BJ (cell line): Measurements from ENCODE around the gene OXT. TPM values are rescaled to one million over a fixed set of nuclear protein-coding genes. Genes with fewer than 3 reads are reported as not detected.

Experiments
- CTCF ChIA-PET: fragments of 350-600 bp; formaldehyde crosslinking; extraction: SDS; loops from one replicate; lab custom pipeline; 2021; ENCODE audit warnings: antibody characterized with exemption, inconsistent platforms; lab: Yijun Ruan, JAX
- POLR2A ChIA-PET: fragments of 300-600 bp; sonication (Branson Sonifier 250); formaldehyde crosslinking; extraction: SDS; loops from one replicate; lab custom pipeline; 2021; ENCODE audit warnings: antibody characterized with exemption; lab: Charles Lee
- DNase-seq: peaks from one replicate; pipeline ENCODE4 v3.0.0-alpha.2; 2011; ENCODE audit warnings: low read depth
- H3K27me3 ChIP-seq: 2 replicates; pipeline ENCODE4 v1.6.0; 2011; ENCODE audit warnings: low read length; ENCODE audit not compliant: control insufficient read depth, insufficient read depth
- H3K36me3 ChIP-seq: 2 replicates; pipeline ENCODE4 v1.5.1; 2011; ENCODE audit warnings: low read length; ENCODE audit not compliant: control insufficient read depth, insufficient read depth
- H3K4me3 ChIP-seq: 2 replicates; pipeline ENCODE4 v1.5.1; 2011; ENCODE audit warnings: low read depth, mild to moderate bottlenecking, control low read depth, low read length
- polyA plus RNA-seq: library from polyadenylated mRNA; depleted of rRNA; stranded (reverse); fragments of >200 nt; gene quantifications from 2 replicates; pipeline ENCODE4 v1.2.3, GENCODE V29; 2011
- TF ChIP-seq, protein P1 (sequence below): IDR thresholded peaks from 2 replicates; pipeline ENCODE4 v1.5.1; 2011; ENCODE audit warnings: low read depth, mild to moderate bottlenecking, control low read depth, inconsistent platforms, low read length, moderate library complexity; ENCODE audit not compliant: insufficient read depth

OXT gene
- polyA plus RNA-seq, 1 experiment = not detected

DNA sequence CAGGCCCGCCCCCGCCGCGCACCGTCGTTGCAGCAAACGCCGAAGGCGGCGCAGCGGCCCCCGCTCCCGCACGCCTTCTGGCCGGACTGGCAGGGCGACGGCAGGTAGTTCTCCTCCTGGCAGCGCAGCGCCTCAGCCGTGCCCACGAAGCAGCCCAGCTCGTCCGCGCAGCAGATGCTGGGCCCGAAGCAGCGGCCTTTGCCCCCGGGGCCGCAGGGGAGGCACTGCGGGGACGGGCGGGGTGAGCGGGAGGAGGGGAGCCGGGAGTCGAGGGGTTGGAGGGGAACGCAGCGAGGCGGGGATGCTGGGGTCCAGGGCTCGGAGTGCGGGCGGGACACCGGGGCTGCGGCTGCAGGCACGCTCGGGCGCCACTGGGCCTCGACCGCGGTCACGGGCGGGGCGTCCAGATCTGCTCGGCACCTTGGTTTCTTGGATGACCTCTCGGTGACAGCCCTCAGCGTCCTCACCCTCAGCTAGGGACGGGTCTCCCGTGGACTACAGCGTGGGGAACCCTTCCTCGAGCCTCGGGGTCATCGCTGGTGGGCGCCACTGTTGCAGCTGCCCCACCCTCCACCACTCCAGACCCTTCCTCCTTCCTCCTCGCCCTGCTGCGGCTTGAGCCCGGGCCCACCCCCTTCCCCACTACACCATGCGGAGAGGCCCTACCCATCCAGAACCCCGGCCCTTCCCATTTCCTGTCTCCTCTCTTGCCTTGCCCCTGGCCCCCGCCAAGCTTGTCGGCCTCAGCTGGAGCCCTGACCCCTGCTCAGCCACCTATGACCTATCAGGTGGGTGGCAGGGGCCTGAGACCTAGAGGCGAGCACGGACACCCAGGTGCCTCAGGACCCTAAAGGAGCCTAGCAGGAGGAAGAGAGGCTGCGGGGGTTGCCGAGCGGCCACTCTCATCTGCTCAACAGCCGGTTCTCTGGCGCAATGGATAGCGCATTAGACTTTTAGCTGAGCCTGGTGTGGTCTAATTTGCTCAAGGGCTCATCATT, 11.8 kb downstream of the OXT start:
- ChIA-PET POLR2A (no interaction called here), CTCF (interaction anchor here (1.2 kb wide), 1 partner anchor 14 kb away, joined by 3 read pairs; no protein-coding TSS in a partner anchor)
- peaks cover 29% of the 10 kb centered on the region for H3K27me3 ChIP-seq
- TF ChIP-seq, protein P1, sequence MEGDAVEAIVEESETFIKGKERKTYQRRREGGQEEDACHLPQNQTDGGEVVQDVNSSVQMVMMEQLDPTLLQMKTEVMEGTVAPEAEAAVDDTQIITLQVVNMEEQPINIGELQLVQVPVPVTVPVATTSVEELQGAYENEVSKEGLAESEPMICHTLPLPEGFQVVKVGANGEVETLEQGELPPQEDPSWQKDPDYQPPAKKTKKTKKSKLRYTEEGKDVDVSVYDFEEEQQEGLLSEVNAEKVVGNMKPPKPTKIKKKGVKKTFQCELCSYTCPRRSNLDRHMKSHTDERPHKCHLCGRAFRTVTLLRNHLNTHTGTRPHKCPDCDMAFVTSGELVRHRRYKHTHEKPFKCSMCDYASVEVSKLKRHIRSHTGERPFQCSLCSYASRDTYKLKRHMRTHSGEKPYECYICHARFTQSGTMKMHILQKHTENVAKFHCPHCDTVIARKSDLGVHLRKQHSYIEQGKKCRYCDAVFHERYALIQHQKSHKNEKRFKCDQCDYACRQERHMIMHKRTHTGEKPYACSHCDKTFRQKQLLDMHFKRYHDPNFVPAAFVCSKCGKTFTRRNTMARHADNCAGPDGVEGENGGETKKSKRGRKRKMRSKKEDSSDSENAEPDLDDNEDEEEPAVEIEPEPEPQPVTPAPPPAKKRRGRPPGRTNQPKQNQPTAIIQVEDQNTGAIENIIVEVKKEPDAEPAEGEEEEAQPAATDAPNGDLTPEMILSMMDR = no peak
- DNase-seq = no peak
- no peaks in the 10 kb centered on the region for H3K36me3 ChIP-seq
- H3K4me3 ChIP-seq = no peak overlapping the region

DNA sequence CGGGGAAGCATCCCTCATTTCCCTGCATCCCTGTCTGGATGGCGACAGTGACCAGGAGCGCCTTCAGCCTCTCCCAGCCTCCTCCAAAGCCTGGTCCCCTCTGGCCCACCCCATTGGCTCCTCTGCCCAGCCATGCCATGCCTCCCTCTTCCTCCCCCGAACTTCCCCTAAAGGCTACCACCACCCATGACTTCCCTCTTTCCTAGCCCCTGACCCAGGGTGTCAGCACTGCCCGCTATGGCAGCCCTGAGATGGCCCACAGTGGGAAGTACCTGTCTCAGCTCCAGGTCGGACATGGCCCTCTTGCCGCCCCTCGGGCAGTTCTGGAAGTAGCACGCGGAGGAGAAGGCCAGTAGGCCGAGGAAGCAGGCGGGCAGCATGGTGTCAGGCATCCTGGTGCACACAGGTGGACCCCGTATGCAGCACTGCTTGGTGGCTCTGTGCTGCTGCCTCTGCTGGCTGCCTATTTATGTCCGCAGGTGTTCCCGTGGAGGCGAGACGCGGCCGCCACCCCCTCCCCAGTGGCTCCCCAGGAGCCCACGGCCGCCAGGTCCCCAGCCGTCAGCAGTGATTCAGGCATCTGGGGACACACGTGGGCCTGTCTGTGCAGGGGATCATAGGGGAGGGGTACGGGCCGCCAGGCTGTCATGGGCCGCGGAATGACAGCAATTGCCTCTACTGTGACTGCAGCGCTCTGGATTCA, 13.0 kb downstream of the OXT start, which contains the start of gene AVP:
TSS of gene AVP (minus strand) at position 442 of the 703 bp plus-strand sequence. CDS start at position 392, 50 bp downstream.
- H3K36me3 ChIP-seq = no peaks in the 10 kb centered on the region
- DNase-seq = no peak
- ChIA-PET CTCF (no interaction called here), POLR2A (no interaction called here)
- H3K27me3 ChIP-seq = peaks cover 26% of the 10 kb centered on the region
- no peak within 1 kb of the TSS for H3K4me3 ChIP-seq
- TF ChIP-seq, protein P1 = no peak

DNA sequence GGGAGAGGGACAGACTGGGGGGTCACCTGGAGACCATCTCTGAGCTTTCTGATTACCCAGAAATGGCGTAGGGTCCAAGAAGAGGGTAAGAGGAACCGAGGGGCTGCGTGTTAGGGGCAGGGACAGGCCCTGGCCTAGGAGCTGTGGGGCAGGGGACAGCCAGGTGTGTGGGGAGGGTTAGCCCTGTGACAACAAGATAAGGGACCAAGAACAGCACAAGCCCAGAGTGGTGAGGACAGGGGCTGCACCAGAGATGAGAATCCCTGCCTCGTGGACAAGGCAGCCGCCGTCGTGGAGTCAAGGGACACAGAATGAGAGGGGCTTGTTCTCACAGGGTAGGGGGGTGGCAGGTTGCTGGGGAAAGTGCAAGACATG, 13.6 kb downstream of the OXT start:
- no peaks in the 10 kb centered on the region for H3K36me3 ChIP-seq
- DNase-seq = no peak
- TF ChIP-seq, protein P1 = no peak
- ChIA-PET CTCF (no interaction called here), POLR2A (no interaction called here)
- no peak overlapping the region for H3K4me3 ChIP-seq
- H3K27me3 ChIP-seq = peaks cover 26% of the 10 kb centered on the region

DNA sequence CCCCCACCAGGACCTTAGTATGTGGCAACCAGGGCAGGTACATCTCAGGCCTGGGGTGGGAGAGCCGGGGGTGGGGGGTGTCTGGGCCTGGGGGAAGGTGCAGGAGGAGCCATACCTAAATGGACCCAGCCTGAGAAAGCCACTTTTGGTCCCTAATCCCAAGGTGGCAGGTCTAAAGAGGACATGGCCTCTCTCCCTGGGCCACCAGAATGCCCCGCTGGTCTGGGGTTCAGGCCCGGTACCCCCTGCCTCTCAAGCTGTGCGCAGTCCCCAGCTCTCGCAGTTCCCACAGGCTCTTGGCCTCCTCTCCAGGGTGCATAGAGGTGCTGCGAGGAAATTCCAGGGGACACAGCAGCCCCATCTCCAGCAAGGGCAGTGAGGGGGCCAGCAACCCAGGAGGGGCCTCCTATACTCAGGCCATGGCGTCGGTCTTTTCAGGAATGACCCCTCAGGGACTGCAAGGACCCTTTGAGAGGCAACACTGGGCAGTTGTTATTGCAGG, 14.2 kb downstream of the OXT start:
- ChIA-PET POLR2A (no interaction called here), CTCF (interaction anchor here (1.0 to 1.3 kb wide), 3 partner anchors 15 to 29 kb away, joined by 3 to 4 read pairs (median 3); no protein-coding TSS in a partner anchor)
- Histone ChIP-seq H3K36me3 (no peaks in the 10 kb centered on the region), H3K4me3 (no peak overlapping the region), H3K27me3 (peaks cover 25% of the 10 kb centered on the region)
- DNase-seq = no peak
- TF ChIP-seq, protein P1 = no peak
